Measurements from ENCODE around the gene SBDS.
A peak's percentile ranks its signal among the peaks of the same experiment; 100 is the strongest.
"Not testable (repeated sequence)": the region's sequence is repeated elsewhere in the genome, so short reads cannot be mapped to it uniquely, and the experiment has no call there.

SBDS gene

GRCh38 chr7:66995050-66995776, at the start of gene SBDS:
SBDS (minus strand) TSS chr7:66995586; CDS start chr7:66995417, 169 bp downstream.
- peak; percentile 97 for DNase-seq (ENCODE audit: low read depth)
- in situ Hi-C loops (cut with HindIII; ENCODE audit: low sequenced_read_pairs): not testable (repeated sequence)

GRCh38 chr7:67043559-67043930, 48.2 kb upstream of the SBDS start:
- H3K4me3 ChIP-seq (ENCODE audit: low read depth, low read length); in situ Hi-C loops (cut with HindIII; ENCODE audit: low sequenced_read_pairs); DNase-seq (ENCODE audit: low read depth): not testable (repeated sequence)

More at GRCh38 chr7:66995050-66995776, at the start of gene SBDS:
- H3K4me3 ChIP-seq (ENCODE audit: low read depth, low read length): peak within 1 kb of the TSS; percentile 73

GRCh38 chr7:67042781-67043558, 47.6 kb upstream of the SBDS start:
- in situ Hi-C loops (cut with HindIII; ENCODE audit: low sequenced_read_pairs); DNase-seq (ENCODE audit: low read depth); H3K4me3 ChIP-seq (ENCODE audit: low read depth, low read length): not testable (repeated sequence)

- in situ Hi-C loops (cut with HindIII; ENCODE audit: low sequenced_read_pairs); H3K4me3 ChIP-seq (ENCODE audit: low read depth, low read length); DNase-seq (ENCODE audit: low read depth): not testable (repeated sequence)
- TF ChIP-seq, protein P1, sequence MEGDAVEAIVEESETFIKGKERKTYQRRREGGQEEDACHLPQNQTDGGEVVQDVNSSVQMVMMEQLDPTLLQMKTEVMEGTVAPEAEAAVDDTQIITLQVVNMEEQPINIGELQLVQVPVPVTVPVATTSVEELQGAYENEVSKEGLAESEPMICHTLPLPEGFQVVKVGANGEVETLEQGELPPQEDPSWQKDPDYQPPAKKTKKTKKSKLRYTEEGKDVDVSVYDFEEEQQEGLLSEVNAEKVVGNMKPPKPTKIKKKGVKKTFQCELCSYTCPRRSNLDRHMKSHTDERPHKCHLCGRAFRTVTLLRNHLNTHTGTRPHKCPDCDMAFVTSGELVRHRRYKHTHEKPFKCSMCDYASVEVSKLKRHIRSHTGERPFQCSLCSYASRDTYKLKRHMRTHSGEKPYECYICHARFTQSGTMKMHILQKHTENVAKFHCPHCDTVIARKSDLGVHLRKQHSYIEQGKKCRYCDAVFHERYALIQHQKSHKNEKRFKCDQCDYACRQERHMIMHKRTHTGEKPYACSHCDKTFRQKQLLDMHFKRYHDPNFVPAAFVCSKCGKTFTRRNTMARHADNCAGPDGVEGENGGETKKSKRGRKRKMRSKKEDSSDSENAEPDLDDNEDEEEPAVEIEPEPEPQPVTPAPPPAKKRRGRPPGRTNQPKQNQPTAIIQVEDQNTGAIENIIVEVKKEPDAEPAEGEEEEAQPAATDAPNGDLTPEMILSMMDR (IDR thresholded peaks at IDR 0.05; ENCODE audit: low read depth, low read length, missing control alignments): peak; percentile 16
These were observed 45.4 kb upstream of the SBDS start for GRCh38 chr7:67040832-67041231.

GRCh38 chr7:67036432-67037395, 41.3 kb upstream of the SBDS start:
- DNase-seq (ENCODE audit: low read depth); H3K4me3 ChIP-seq (ENCODE audit: low read depth, low read length); in situ Hi-C loops (cut with HindIII; ENCODE audit: low sequenced_read_pairs): not testable (repeated sequence)

DNA sequence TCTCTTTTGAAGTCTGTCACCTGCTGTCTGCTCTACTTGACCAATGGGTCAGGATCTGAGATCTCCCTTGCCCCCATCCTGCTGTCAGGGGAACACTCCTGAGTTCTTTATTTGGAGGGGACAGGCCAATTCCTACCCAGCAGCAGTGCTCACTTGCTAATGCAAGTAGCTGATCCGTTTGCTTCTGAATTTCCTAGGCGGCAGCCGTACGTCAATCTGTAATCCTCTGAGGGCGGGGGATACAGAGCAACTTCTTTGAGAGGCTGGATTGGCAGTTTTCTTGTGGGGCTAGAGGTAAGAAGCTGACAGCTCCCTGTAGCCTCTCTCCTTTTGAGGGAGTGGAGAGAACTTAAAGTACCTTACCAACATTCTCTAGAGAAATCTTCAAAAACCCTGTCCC, 37.9 kb upstream of the SBDS start:
- TF ChIP-seq, protein P1 (IDR thresholded peaks at IDR 0.05; ENCODE audit: low read depth, low read length, missing control alignments): no peak
- no peak for DNase-seq (ENCODE audit: low read depth)
- in situ Hi-C loops (cut with HindIII; ENCODE audit: low sequenced_read_pairs): no loop called here
- H3K4me3 ChIP-seq (ENCODE audit: low read depth, low read length): no peak overlapping the region

DNA sequence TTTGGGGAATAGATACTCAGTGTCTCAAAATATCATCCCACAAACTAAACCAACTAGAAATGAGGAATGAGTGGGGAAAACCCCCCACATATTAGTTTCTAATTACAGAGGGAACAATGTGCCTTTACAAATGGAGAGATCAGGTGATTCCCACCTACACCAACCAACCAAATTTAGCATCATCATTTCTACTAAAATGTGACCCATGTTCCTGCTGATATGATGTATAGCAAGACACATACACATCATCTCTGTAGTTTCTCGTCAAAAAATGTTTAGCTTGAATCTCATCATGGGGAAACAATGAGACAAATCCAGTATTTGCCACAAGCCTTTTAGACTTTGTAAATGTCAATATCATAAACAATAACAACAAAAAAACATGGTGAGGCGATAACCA, 36.3 kb upstream of the SBDS start:
- in situ Hi-C loops (cut with HindIII; ENCODE audit: low sequenced_read_pairs); H3K4me3 ChIP-seq (ENCODE audit: low read depth, low read length); DNase-seq (ENCODE audit: low read depth): not testable (repeated sequence)

GRCh38 chr7:67025459-67025858, 30.1 kb upstream of the SBDS start:
- DNase-seq (ENCODE audit: low read depth); H3K4me3 ChIP-seq (ENCODE audit: low read depth, low read length); in situ Hi-C loops (cut with HindIII; ENCODE audit: low sequenced_read_pairs): not testable (repeated sequence)

GRCh38 chr7:67022511-67022910, 27.1 kb upstream of the SBDS start:
- H3K4me3 ChIP-seq (ENCODE audit: low read depth, low read length): no peak overlapping the region
- in situ Hi-C loops (cut with HindIII; ENCODE audit: low sequenced_read_pairs): no loop called here
- DNase-seq (ENCODE audit: low read depth): no peak
- TF ChIP-seq, protein P1 (IDR thresholded peaks at IDR 0.05; ENCODE audit: low read depth, low read length, missing control alignments): no peak
